Measurements from ENCODE around the gene PPP1R15B.

- TF ChIP-seq ZNF274 (IDR thresholded peaks at IDR 0.05; ENCODE audit: low read depth, low read length) (no peak), YY1 (IDR thresholded peaks at IDR 0.05; ENCODE audit: insufficient read depth, insufficient read length) (no peak)
Observed at GRCh38 chr1:204431310-204432184, 19.9 kb upstream of the PPP1R15B start.

All from NT2/D1 (cell line).